NCI-H1436 (cell line): ENCODE results near the gene DLG2.
"Not testable (repeated sequence)": the region's sequence is repeated elsewhere in the genome, so short reads cannot be mapped to it uniquely, and the experiment has no call there.

Experiments
- DNase-seq: peaks from one replicate; lab custom pipeline; 2025; lab: John Stamatoyannopoulos, UW

The DLG2 gene

DNA sequence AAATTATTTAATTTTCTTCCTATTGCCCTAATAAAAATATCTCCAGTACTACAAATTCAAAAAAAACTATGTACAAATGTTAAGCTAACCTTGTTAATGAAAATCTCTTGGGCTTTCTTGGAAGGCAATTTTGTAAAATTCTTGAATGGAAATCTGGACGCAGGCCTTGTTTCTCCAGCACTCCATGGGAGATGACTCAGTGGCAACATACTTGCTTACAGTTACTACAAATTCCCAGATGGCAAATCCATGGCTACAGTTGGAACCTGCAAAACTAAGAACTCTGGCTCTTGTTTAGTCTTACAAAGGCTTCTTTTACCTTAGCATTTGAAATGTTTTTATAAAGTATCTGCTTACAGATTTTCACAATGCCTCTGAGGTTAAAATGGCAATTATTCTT is 725.2 kb downstream of the DLG2 start:
- DNase-seq: no peak

- no peak for DNase-seq
Observed at GRCh38 chr11:84899740-84900139, 727.4 kb downstream of the DLG2 start.

DNA sequence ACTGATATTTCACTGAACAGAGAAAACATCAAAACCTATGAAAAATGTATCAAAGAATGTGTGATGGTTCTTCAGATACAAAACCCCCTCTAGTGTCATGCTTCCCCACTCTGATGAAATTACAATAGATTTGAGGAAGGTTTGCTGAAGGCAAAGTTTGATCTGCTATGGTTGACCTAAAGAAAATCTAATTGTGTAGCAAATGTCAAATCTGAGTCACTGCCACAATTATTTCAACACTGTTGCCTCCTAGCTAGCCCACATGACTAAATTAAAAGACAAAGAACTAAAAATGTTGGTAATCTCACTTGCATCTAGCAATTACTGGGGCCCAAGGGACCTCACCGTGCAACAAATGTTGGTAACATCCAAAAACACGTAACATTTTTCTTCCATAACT is 728.0 kb downstream of the DLG2 start:
- DNase-seq: no peak

- no peak for DNase-seq
Observed at GRCh38 chr11:84894666-84895065, 732.5 kb downstream of the DLG2 start.

DNA sequence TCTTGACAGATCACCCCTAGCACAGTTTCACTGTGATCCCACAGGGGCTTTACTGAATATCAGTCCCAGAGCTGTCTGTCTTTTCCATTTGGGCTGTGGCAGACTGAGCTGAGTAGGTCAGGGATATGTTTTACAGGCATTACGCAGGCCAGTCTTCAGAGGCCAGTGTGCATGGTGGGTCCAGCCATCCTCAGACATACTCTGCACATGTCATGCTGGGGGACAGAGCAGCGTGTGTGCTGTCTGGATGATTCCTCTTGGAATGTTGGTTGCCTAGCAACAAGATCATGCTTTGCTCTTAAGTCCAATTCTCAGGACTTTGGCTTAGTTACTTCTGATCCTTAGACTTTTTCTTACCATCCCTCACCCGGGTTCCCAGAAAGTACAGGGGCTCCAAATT is 736.5 kb downstream of the DLG2 start:
- no peak for DNase-seq

- no peak for DNase-seq
Observed at GRCh38 chr11:84889556-84889955, 737.6 kb downstream of the DLG2 start.

GRCh38 chr11:84887055-84887629 is 740.0 kb downstream of the DLG2 start:
- no peak for DNase-seq

- no peak for DNase-seq
Observed at GRCh38 chr11:84886344-84886743, 740.8 kb downstream of the DLG2 start.

DNA sequence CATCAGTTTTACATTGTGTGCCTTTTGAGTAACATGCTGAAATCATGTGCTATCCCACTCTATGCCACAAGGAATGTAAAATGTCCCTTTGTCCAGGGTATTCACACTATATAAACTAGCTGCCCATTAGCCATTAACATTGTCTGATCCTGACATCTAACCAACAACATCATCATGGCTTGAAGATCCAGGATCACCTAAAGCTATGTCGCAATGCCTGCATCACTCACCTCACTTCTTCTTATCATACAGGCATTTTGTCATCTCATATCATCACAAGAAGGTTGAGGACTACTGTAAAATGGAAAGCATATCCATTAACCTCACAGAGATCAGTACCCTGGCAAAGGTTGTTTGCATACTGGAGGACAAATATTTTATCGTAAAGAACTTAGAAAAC is 742.3 kb downstream of the DLG2 start:
- no peak for DNase-seq

- no peak for DNase-seq
Observed at GRCh38 chr11:84882056-84882455, 745.1 kb downstream of the DLG2 start.

DNA sequence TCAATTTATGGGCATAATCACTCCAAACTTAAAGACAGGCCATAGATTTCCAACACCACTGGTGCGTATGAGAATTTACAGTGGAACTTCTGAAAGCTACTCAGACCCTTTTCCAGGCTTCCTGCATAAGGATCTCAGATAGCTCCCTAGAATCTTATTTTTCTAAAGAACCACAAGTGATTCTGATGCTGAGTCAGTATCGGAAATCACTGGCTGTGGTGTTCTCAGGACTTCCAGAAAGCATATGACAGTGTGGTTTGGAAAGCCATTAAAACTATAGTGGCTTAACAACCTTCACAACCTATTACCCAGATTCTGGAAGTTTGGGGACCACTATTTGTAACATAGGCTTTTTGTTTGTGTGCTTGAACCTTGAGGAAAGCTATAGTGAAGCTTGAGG is 756.0 kb downstream of the DLG2 start:
- DNase-seq: no peak

GRCh38 chr11:84870486-84870885 is 756.7 kb downstream of the DLG2 start:
- DNase-seq: no peak

DNA sequence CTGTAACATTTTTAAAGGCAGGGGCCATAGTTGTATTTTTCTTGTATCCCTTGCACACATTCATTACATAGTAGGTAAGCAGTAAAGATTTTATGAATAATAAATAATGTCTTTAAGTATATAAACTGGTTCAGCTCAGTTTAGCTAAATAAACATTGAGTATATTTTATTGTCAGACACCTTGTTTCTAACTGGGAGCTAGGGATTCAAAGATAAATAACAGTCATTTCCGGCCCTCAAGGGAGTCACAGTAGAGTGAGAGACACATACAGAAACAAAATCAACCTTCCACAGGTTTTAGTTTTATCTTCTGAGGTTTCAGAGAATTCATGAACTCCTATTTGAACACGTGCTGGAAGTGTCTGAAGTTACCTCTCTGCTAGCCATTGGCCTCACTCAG is 760.2 kb downstream of the DLG2 start:
- no peak for DNase-seq

- DNase-seq: no peak
Observed at GRCh38 chr11:84865791-84866535, 761.2 kb downstream of the DLG2 start.

- no peak for DNase-seq
Observed at GRCh38 chr11:84865257-84865656, 761.9 kb downstream of the DLG2 start.

DNA sequence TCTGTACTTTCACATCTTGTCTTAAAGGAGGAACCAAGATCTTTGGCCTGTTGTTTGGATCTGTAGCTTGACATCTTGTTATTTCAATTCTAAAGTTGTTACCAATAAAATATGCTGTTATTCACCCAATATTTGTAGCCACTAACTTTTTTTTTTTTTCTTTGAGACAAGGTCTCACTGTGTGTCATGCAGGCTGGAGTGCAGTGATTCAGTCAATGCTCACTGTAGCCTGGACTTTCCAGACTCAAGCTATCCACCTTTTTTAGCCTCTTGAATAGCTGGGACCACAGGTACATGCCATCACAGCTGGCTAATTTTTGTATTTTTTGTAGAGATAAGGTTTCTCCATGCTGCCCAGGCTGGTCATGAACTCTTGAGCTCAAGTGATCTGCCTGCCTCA is 769.4 kb downstream of the DLG2 start:
- DNase-seq: no peak

GRCh38 chr11:84855508-84856245 is 771.5 kb downstream of the DLG2 start:
- no peak for DNase-seq

DNA sequence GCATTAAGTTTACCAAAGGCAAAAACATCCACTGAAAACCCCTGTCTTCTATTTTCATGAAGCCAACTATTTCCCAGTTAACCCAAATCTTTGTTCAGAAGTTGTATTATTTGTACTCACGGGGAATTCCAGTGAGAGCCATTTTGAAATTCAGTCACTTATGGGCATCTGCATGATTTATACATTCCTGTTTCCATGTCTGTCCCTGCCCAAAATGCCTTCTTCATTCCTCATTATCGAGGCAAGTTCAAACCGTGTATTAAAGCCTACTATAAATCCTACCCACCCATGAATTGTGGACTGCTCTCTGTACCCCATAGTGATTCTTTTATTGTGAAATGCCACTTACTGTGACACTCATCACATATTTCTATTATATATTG is 772.7 kb downstream of the DLG2 start:
- no peak for DNase-seq

GRCh38 chr11:84853841-84854497 is 773.2 kb downstream of the DLG2 start:
- DNase-seq: no peak

GRCh38 chr11:84847842-84848241 is 779.3 kb downstream of the DLG2 start:
- no peak for DNase-seq

GRCh38 chr11:84840201-84840600 is 786.9 kb downstream of the DLG2 start:
- DNase-seq: not testable (repeated sequence)

DNA sequence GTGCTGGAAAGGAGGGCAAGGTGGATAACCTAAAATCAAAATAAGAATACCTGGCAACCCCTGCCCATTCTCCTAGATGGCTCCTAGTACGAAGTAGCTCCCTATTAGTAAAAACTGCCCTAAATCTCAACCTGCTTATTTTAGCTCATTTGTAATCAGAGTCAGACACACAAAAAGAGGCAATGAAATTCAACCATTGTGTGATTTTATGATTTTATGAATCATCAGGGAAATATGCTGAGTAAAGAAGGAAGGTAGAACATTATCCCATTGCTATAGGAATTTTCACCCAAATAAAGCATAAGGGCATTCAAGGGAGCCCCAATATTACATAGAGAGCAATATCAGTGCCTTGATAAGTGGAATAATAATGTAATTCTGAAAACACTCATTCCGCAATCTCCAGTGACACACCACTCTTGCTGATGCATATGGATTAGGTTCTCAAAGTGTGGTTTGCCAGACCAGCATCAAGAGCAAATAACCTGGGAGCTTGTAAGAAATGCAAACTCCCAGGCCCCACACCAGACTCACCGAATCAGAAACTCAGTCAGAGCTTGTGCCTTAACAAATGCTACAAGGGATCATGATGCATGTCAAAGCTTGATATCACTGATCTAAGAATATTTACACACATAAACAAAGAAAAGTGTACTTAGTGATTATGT is 789.6 kb downstream of the DLG2 start:
- DNase-seq: no peak
